IMR-90 (cell line): ENCODE measurements around the gene HLA-DRB1. TPM values are rescaled to one million over a fixed set of nuclear protein-coding genes. Genes with fewer than 3 reads are reported as not detected.

Experiments used
- ATAC-seq: fragments of 200-7000 bp; cut with Tn5 transposase; 2 replicates; pipeline ENCODE4 v1.9.1; 2020; ENCODE audit warnings: low read depth, mild to moderate bottlenecking, moderate library complexity
- BruUV-seq: library from RNA; stranded (reverse); fragments of 400-500 nt; replicated peaks from 2 replicates; lab custom pipeline; 2021; lab: Mats Ljungman, UMichigan
- CTCF ChIA-PET: fragments of 300-600 bp; formaldehyde crosslinking; extraction: SDS; loops from one replicate; lab custom pipeline; 2021; ENCODE audit warnings: antibody characterized with exemption; lab: Yijun Ruan, JAX
- POLR2A ChIA-PET: fragments of 300-600 bp; sonication (Branson Sonifier 250); formaldehyde crosslinking; loops from one replicate; lab custom pipeline; 2022; ENCODE audit warnings: antibody characterized with exemption; ENCODE audit not compliant: unreplicated experiment; lab: Charles Lee
- DNase-seq: peaks from one replicate; pipeline ENCODE4 v3.0.0; 2013
- H2AFZ ChIP-seq: replicated peaks from 2 replicates; pipeline ENCODE3; 2013; ENCODE audit warnings: low read length, mild to moderate bottlenecking; ENCODE audit not compliant: poor library complexity
- H2AK5ac ChIP-seq: 2 replicates; pipeline ENCODE4 v1.6.1; 2013; ENCODE audit warnings: low read depth, low read length, inconsistent platforms
- H2AK9ac ChIP-seq: replicated peaks from 2 replicates; pipeline ENCODE3; 2013; ENCODE audit warnings: mild to moderate bottlenecking, low read depth, low read length, moderate library complexity; ENCODE audit not compliant: poor library complexity
- H2BK120ac ChIP-seq: 2 replicates; pipeline ENCODE4 v1.6.1; 2013; ENCODE audit warnings: low read depth, low read length, inconsistent platforms
- H2BK15ac ChIP-seq: 3 replicates; pipeline ENCODE4 v1.6.1; 2013; ENCODE audit warnings: low read depth, low read length, inconsistent platforms
- H2BK20ac ChIP-seq: 2 replicates; pipeline ENCODE4 v1.6.1; 2013; ENCODE audit warnings: low read depth, mild to moderate bottlenecking, inconsistent platforms, low read length, moderate library complexity
- H2BK5ac ChIP-seq: 2 replicates; pipeline ENCODE4 v1.6.1; 2013; ENCODE audit warnings: mild to moderate bottlenecking, low read depth, low read length, inconsistent platforms; ENCODE audit not compliant: poor library complexity, severe bottlenecking
- H3K14ac ChIP-seq: replicated peaks from 2 replicates; pipeline ENCODE4 v1.6.1; 2013; ENCODE audit warnings: low read depth, low read length, inconsistent platforms
- H3K18ac ChIP-seq: 2 replicates; pipeline ENCODE4 v1.6.1; 2013; ENCODE audit warnings: low read depth, low read length, control low read depth
- H3K23ac ChIP-seq: 2 replicates; pipeline ENCODE4 v1.6.1; 2013; ENCODE audit warnings: low read depth, low read length, inconsistent platforms
- H3K27ac ChIP-seq: 2 replicates; pipeline ENCODE4 v1.5.1; 2013; ENCODE audit warnings: mild to moderate bottlenecking, control low read depth, low read length; ENCODE audit not compliant: insufficient read depth
- H3K27me3 ChIP-seq: 2 replicates; pipeline ENCODE4 v1.6.1; 2013; ENCODE audit warnings: low read length; ENCODE audit not compliant: control insufficient read depth, insufficient read depth
- H3K36me3 ChIP-seq: 2 replicates; pipeline ENCODE4 v1.6.1; 2013; ENCODE audit warnings: low read length, mixed read lengths; ENCODE audit not compliant: control insufficient read depth, insufficient read depth
- H3K4ac ChIP-seq: 2 replicates; pipeline ENCODE4 v1.6.1; 2013; ENCODE audit warnings: low read depth, low read length, inconsistent platforms
- H3K4me1 ChIP-seq: 2 replicates; pipeline ENCODE4 v1.6.1; 2013; ENCODE audit warnings: low read length, mixed read lengths; ENCODE audit not compliant: control insufficient read depth, insufficient read depth
- H3K4me2 ChIP-seq: 2 replicates; pipeline ENCODE4 v1.6.1; 2013; ENCODE audit warnings: low read depth, mild to moderate bottlenecking, control low read depth, low read length, moderate library complexity
- H3K4me3 ChIP-seq: 2 replicates; pipeline ENCODE4 v1.5.1; 2013; ENCODE audit warnings: low read depth, mild to moderate bottlenecking, control low read depth, low read length, moderate library complexity; ENCODE audit not compliant: insufficient read depth
- H3K56ac ChIP-seq: 2 replicates; pipeline ENCODE4 v1.6.1; 2013; ENCODE audit warnings: low read length, inconsistent platforms; ENCODE audit not compliant: insufficient read depth; ENCODE audit errors: extremely low read depth
- H3K79me1 ChIP-seq, 2 experiments: 2 replicates each; pipeline ENCODE4 v1.6.1; 2013; ENCODE audit warnings: low read length in 2 of 2, inconsistent platforms in 1 of 2, low read depth in 1 of 2
- H3K9ac ChIP-seq: 2 replicates; pipeline ENCODE4 v1.6.1; 2013; ENCODE audit warnings: low read depth, low read length, control low read depth
- H3K9me1 ChIP-seq: 2 replicates; pipeline ENCODE4 v1.6.1; 2013; ENCODE audit warnings: low read length, inconsistent platforms; ENCODE audit not compliant: insufficient read depth
- H3K9me3 ChIP-seq: 2 replicates; pipeline ENCODE4 v1.6.1; 2013; ENCODE audit warnings: low read length; ENCODE audit not compliant: control insufficient read depth, insufficient read depth
- H4K20me1 ChIP-seq: 2 replicates; pipeline ENCODE4 v1.6.1; 2013; ENCODE audit warnings: low read length, inconsistent platforms; ENCODE audit not compliant: insufficient read depth
- H4K5ac ChIP-seq: 2 replicates; pipeline ENCODE4 v1.6.1; 2013; ENCODE audit warnings: mild to moderate bottlenecking, low read depth, low read length, control low read depth
- H4K8ac ChIP-seq, 2 experiments: 2 replicates each; pipeline ENCODE4 v1.6.1; 2013; ENCODE audit warnings: low read depth in 2 of 2, low read length in 2 of 2, control low read depth in 1 of 2, inconsistent platforms in 1 of 2
- H4K91ac ChIP-seq: 2 replicates; pipeline ENCODE4 v1.6.1; 2013; ENCODE audit warnings: low read depth, low read length, inconsistent platforms; ENCODE audit not compliant: insufficient read depth
- BHLHE40 ChIP-seq: fragments of 150-350 bp; IDR thresholded peaks from 2 replicates; pipeline ENCODE4 v1.6.1; 2016; ENCODE audit warnings: mild to moderate bottlenecking, low read depth, low read length
- CEBPB ChIP-seq: IDR thresholded peaks from 2 replicates; pipeline ENCODE4 v1.6.1; 2012; ENCODE audit warnings: low read depth, low read length, improper control_type of control experiment
- CHD1 ChIP-seq: IDR thresholded peaks from 2 replicates; pipeline ENCODE4 v1.6.1; 2012; ENCODE audit warnings: low read depth, low read length, improper control_type of control experiment
- FOS ChIP-seq: fragments of 150-350 bp; IDR thresholded peaks from 2 replicates; pipeline ENCODE4 v1.6.1; 2016; ENCODE audit warnings: low read depth, low read length
- MAFK ChIP-seq: IDR thresholded peaks from 2 replicates; pipeline ENCODE4 v1.6.1; 2012; ENCODE audit warnings: low read depth, low read length, improper control_type of control experiment
- MAZ ChIP-seq: IDR thresholded peaks from 2 replicates; pipeline ENCODE4 v1.6.1; 2012; ENCODE audit warnings: low read depth, mild to moderate bottlenecking, low read length, improper control_type of control experiment, moderate library complexity, borderline replicate concordance
- MXI1 ChIP-seq: IDR thresholded peaks from 2 replicates; pipeline ENCODE4 v1.6.1; 2012; ENCODE audit warnings: low read depth, mild to moderate bottlenecking, low read length, moderate library complexity, borderline replicate concordance
- NFE2L2 ChIP-seq: fragments of 150-350 bp; IDR thresholded peaks from 2 replicates; pipeline ENCODE4 v1.6.1; 2016; ENCODE audit warnings: low read depth, mild to moderate bottlenecking, low read length
- POLR2A ChIP-seq: IDR thresholded peaks from 2 replicates; pipeline ENCODE4 v1.6.1; 2012; ENCODE audit warnings: mild to moderate bottlenecking, low read depth, low read length
- RAD21 ChIP-seq: IDR thresholded peaks from 2 replicates; pipeline ENCODE4 v1.6.1; 2012; ENCODE audit warnings: low read length, improper control_type of control experiment
- RCOR1 ChIP-seq: IDR thresholded peaks from 2 replicates; pipeline ENCODE4 v1.6.1; 2012; ENCODE audit warnings: mild to moderate bottlenecking, low read length, improper control_type of control experiment; ENCODE audit not compliant: insufficient replicate concordance
- RFX5 ChIP-seq: IDR thresholded peaks from 2 replicates; pipeline ENCODE4 v1.8.0; 2012; ENCODE audit warnings: low read depth, mild to moderate bottlenecking, low read length, moderate library complexity
- SMC3 ChIP-seq: fragments of 150-350 bp; IDR thresholded peaks from 2 replicates; pipeline ENCODE4 v1.6.1; 2016; ENCODE audit warnings: low read depth, mild to moderate bottlenecking, antibody characterized with exemption, low read length, moderate library complexity
- WGBS, 2 experiments: methylation state at CpG; one replicate each; pipeline versions ENCODE4 v1.1.5 to v1.1.7; 2013; ENCODE audit warnings: missing lambda C conversion rate in 2 of 2; ENCODE audit not compliant: insufficient read length in 1 of 2; ENCODE audit errors: extremely low coverage in 2 of 2; 5-methylcytosine and 5-hydroxymethylcytosine counted together
- dilution Hi-C: fragments of 300-500 bp; cut with HindIII; formaldehyde crosslinking; loops from one replicate; pipeline ENCODE4 v1.14.3; 2018; ENCODE audit warnings: low sequenced_read_pairs; ENCODE audit not compliant: unreplicated experiment
- in situ Hi-C: fragments of 300-500 bp; cut with MboI; formaldehyde crosslinking; loops from 3 replicates; pipeline ENCODE4 v1.14.3; 2019; ENCODE audit warnings: low sequenced_read_pairs, inconsistent platforms, mixed read lengths
- intact Hi-C: fragments of 100-400 bp; cut with micrococcal nuclease; formaldehyde crosslinking; loops from 2 replicates; pipeline ENCODE4 v1.10.0; 2022
- polyA plus RNA-seq, 3 experiments: library from polyadenylated mRNA; depleted of rRNA; stranded (reverse); fragments of >200 nt; gene quantifications; 2 replicates each; pipeline ENCODE4 v1.2.3, GENCODE V29; 2012; ENCODE audit warnings: low replicate concordance in 1 of 3
- total RNA-seq: library from RNA; depleted of rRNA; stranded (reverse); fragments of >200 nt; gene quantifications from 2 replicates; pipeline ENCODE4 v1.2.3, GENCODE V29; 2012
- TF ChIP-seq, protein P1 (sequence below): conservative IDR thresholded peaks from 2 replicates; pipeline ENCODE4 v1.5.1; 2012; ENCODE audit warnings: mild to moderate bottlenecking, low read depth, low read length, improper control_type of control experiment
- TF ChIP-seq, protein P2 (sequence below): fragments of 150-350 bp; IDR thresholded peaks from 2 replicates; pipeline ENCODE4 v1.6.1; 2017; ENCODE audit warnings: mild to moderate bottlenecking, antibody characterized with exemption, low read length, low read depth
- TF ChIP-seq, protein P3 (sequence below): fragments of 150-350 bp; IDR thresholded peaks from 2 replicates; pipeline ENCODE4 v1.6.1; 2016; ENCODE audit warnings: low read depth, mild to moderate bottlenecking, low read length, moderate library complexity, borderline replicate concordance

The HLA-DRB1 gene
- total and polyA plus RNA-seq, 2 of the 4 experiments (the other 2 are of a cell fraction) = not detected

DNA sequence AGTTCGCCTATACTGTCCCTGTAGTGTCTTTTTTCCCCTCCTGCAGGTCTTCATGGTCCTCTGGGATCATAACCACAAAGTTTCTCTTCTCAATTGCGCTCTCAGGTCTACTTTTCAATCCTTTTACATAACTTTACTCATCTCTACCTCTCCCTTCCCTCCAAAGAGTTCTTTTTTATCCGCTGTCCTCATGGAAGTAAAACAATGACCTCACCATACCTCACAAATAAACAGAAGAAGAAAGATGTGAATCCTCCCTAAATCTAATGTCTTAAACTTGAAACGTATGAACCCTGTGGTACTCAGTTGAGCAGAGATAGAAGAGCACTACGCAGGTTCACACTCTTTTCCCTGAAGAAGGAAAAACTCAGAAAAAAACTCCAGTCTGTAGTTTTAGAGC, 35.5 kb upstream of the HLA-DRB1 start:
- Histone ChIP-seq H3K9ac (no peak overlapping the region), H3K4me1 (no peaks in the 10 kb centered on the region), H3K79me1 (no peaks in the 10 kb centered on the region), H4K8ac (no peak overlapping the region), H3K4ac (no peak overlapping the region), H3K23ac (no peak overlapping the region), H3K27ac (no peak overlapping the region), H3K18ac (no peak overlapping the region), H3K9me1 (no peaks in the 10 kb centered on the region), H4K5ac (no peak overlapping the region), H3K27me3 (no peaks in the 10 kb centered on the region), H2BK5ac (no peak overlapping the region), H2BK120ac (no peak overlapping the region), H3K14ac (no peak overlapping the region), H3K4me2 (no peak overlapping the region), H3K56ac (no peak overlapping the region), H3K36me3 (no peaks in the 10 kb centered on the region), H2AK9ac (no peak overlapping the region), H4K20me1 (no peaks in the 10 kb centered on the region), H2AK5ac (no peak overlapping the region), H2AFZ (no peak overlapping the region), H2BK15ac (no peak overlapping the region), H3K4me3 (no peak overlapping the region), H2BK20ac (no peak overlapping the region), H3K9me3 (no peaks in the 10 kb centered on the region), H4K91ac (no peak overlapping the region)
- no peak for ATAC-seq
- intact Hi-C loops = no loop called here
- CTCF ChIA-PET = no interaction called here
- in situ Hi-C loops = no loop called here
- dilution Hi-C loops = no loop called here
- DNase-seq = no peak
- no peak for TF ChIP-seq MAZ
- no peak for TF ChIP-seq MXI1
- no peak for TF ChIP-seq RCOR1
- TF ChIP-seq SMC3 = no peak
- no peak for TF ChIP-seq NFE2L2
- TF ChIP-seq RAD21 = no peak
- TF ChIP-seq, protein P1, sequence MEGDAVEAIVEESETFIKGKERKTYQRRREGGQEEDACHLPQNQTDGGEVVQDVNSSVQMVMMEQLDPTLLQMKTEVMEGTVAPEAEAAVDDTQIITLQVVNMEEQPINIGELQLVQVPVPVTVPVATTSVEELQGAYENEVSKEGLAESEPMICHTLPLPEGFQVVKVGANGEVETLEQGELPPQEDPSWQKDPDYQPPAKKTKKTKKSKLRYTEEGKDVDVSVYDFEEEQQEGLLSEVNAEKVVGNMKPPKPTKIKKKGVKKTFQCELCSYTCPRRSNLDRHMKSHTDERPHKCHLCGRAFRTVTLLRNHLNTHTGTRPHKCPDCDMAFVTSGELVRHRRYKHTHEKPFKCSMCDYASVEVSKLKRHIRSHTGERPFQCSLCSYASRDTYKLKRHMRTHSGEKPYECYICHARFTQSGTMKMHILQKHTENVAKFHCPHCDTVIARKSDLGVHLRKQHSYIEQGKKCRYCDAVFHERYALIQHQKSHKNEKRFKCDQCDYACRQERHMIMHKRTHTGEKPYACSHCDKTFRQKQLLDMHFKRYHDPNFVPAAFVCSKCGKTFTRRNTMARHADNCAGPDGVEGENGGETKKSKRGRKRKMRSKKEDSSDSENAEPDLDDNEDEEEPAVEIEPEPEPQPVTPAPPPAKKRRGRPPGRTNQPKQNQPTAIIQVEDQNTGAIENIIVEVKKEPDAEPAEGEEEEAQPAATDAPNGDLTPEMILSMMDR = no peak
- no peak for TF ChIP-seq RFX5
- TF ChIP-seq BHLHE40 = no peak
- TF ChIP-seq, protein P2, sequence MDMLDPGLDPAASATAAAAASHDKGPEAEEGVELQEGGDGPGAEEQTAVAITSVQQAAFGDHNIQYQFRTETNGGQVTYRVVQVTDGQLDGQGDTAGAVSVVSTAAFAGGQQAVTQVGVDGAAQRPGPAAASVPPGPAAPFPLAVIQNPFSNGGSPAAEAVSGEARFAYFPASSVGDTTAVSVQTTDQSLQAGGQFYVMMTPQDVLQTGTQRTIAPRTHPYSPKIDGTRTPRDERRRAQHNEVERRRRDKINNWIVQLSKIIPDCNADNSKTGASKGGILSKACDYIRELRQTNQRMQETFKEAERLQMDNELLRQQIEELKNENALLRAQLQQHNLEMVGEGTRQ = no peak
- no peak for TF ChIP-seq FOS
- TF ChIP-seq POLR2A = no peak
- TF ChIP-seq, protein P3, sequence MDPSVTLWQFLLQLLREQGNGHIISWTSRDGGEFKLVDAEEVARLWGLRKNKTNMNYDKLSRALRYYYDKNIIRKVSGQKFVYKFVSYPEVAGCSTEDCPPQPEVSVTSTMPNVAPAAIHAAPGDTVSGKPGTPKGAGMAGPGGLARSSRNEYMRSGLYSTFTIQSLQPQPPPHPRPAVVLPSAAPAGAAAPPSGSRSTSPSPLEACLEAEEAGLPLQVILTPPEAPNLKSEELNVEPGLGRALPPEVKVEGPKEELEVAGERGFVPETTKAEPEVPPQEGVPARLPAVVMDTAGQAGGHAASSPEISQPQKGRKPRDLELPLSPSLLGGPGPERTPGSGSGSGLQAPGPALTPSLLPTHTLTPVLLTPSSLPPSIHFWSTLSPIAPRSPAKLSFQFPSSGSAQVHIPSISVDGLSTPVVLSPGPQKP = no peak
- no peak for TF ChIP-seq CEBPB
- TF ChIP-seq MAFK = no peak
- TF ChIP-seq CHD1 = no peak
- POLR2A ChIA-PET = no interaction called here
- BruUV-seq = no TSS peak
- 10% methylated on average over 2 of the region's 5 CpGs; no CpG with 5 or more reads in 1 of the 2 experiments for WGBS, 2 experiments
